Stimulated activated CD8-positive, alpha-beta memory T cell treated with anti-CD3 and anti-CD28 coated beads, Interleukin-4, amount 100 ng/mL, for 48 hours (primary cell): ENCODE measurements around the gene PSORS1C1.

Experiments
- DNase-seq: peaks from one replicate; pipeline ENCODE4 v3.0.0-alpha.2; 2020

The PSORS1C1 gene

GRCh38 chr6:31128093-31128676 lies 13.6 kb downstream of the PSORS1C1 start:
- DNase-seq: peak; percentile 84

GRCh38 chr6:31129130-31129529 lies 14.5 kb downstream of the PSORS1C1 start:
- DNase-seq: no peak

- no peak for DNase-seq
Observed at GRCh38 chr6:31130751-31131150, 16.2 kb downstream of the PSORS1C1 start.

- DNase-seq: no peak
Observed at GRCh38 chr6:31131595-31131994, 17.0 kb downstream of the PSORS1C1 start.

GRCh38 chr6:31132806-31133205 lies 18.2 kb downstream of the PSORS1C1 start:
- no peak for DNase-seq

- DNase-seq: no peak
Observed at GRCh38 chr6:31135710-31136109, 21.1 kb downstream of the PSORS1C1 start.

GRCh38 chr6:31138982-31139381 lies 24.4 kb downstream of the PSORS1C1 start, which contains the start of gene PSORS1C2:
PSORS1C2 (minus strand) TSS chr6:31139066; CDS start chr6:31139026, 40 bp downstream.
- DNase-seq: no peak

GRCh38 chr6:31139599-31139998 lies 25.0 kb downstream of the PSORS1C1 start:
- no peak for DNase-seq

GRCh38 chr6:31140643-31141042 lies 26.0 kb downstream of the PSORS1C1 start:
- no peak for DNase-seq

- DNase-seq: no peak
Observed at GRCh38 chr6:31142361-31142761, 27.8 kb downstream of the PSORS1C1 start.

- DNase-seq: no peak
Observed at GRCh38 chr6:31143148-31143547, 28.5 kb downstream of the PSORS1C1 start.

- no peak for DNase-seq
Observed at GRCh38 chr6:31144296-31144969, 29.8 kb downstream of the PSORS1C1 start.

- no peak for DNase-seq
Observed at GRCh38 chr6:31144970-31145340, 30.4 kb downstream of the PSORS1C1 start.

- no peak for DNase-seq
Observed at GRCh38 chr6:31145386-31145785, 30.8 kb downstream of the PSORS1C1 start.

- DNase-seq: no peak
Observed at GRCh38 chr6:31149827-31150447, 35.3 kb downstream of the PSORS1C1 start.

- DNase-seq: no peak
Observed at GRCh38 chr6:31152781-31153180, 38.2 kb downstream of the PSORS1C1 start.

- DNase-seq: no peak
Observed at GRCh38 chr6:31154436-31154835, 39.8 kb downstream of the PSORS1C1 start.

GRCh38 chr6:31156641-31157040 lies 42.0 kb downstream of the PSORS1C1 start:
- DNase-seq: no peak

- no peak for DNase-seq
Observed at GRCh38 chr6:31157513-31158139, 43.0 kb downstream of the PSORS1C1 start, which contains the start of gene CCHCR1. CCHCR1 (minus strand) TSS chr6:31157802; CDS start chr6:31157600, 202 bp downstream.

GRCh38 chr6:31158140-31158862 lies 43.7 kb downstream of the PSORS1C1 start, which contains the start of gene TCF19:
TCF19 (plus strand) TSS chr6:31158589; CDS start chr6:31159470, 881 bp downstream.
- peak; percentile 99 for DNase-seq

- DNase-seq: peak; percentile 62
Observed at GRCh38 chr6:31158863-31159855, 44.6 kb downstream of the PSORS1C1 start.
